ENCODE data around the gene PLEKHM3. TPM values are rescaled to one million over a fixed set of nuclear protein-coding genes. Genes with fewer than 3 reads are reported as not detected.

PLEKHM3 gene
- total and polyA plus RNA-seq, 2 of the 13 experiments (the other 11 are each of a cell fraction or from before 2014, with no cell fraction given) = 4.5 to 4.7 TPM

GRCh38 chr2:207845202-207845864, 180.0 kb downstream of the PLEKHM3 start (continued):
- TF ChIP-seq PRDM10 (CRISPR knock-in tag; IDR thresholded peaks at IDR 0.05; ENCODE audit: low read depth) (no peak), ZNF768 (CRISPR knock-in tag; IDR thresholded peaks at IDR 0.05) (no peak), THYN1 (CRISPR knock-in tag; IDR thresholded peaks at IDR 0.05; ENCODE audit: borderline replicate concordance, low read depth) (no peak), ZNF850 (CRISPR knock-in tag; conservative IDR thresholded peaks at IDR 0.05) (no peak), POLR2G (IDR thresholded peaks at IDR 0.05; ENCODE audit: low read depth, low read length) (no peak), ZNF552 (CRISPR knock-in tag; IDR thresholded peaks at IDR 0.05; ENCODE audit: borderline replicate concordance) (no peak), MIER2 (CRISPR knock-in tag; IDR thresholded peaks at IDR 0.05) (0 out of 2 replicates have a peak, but pooled peaks have one; percentile 52), THRA (CRISPR knock-in tag; IDR thresholded peaks at IDR 0.05; ENCODE audit: borderline replicate concordance) (peak; percentile 90), ELF3 (CRISPR knock-in tag; IDR thresholded peaks at IDR 0.05) (peak; percentile 97), PBX2 (CRISPR knock-in tag; IDR thresholded peaks at IDR 0.05) (no peak), SIX1 (CRISPR knock-in tag; IDR thresholded peaks at IDR 0.05; ENCODE audit: borderline replicate concordance) (peak; percentile 85; the same call in 1 of the 2 replicates), NONO (IDR thresholded peaks at IDR 0.05) (no peak), NONO (CRISPR knock-in tag; conservative IDR thresholded peaks at IDR 0.05) (no peak), MAFF (IDR thresholded peaks at IDR 0.05; ENCODE audit: low read depth, low read length) (no peak), NR2C2 (CRISPR knock-in tag; IDR thresholded peaks at IDR 0.05; ENCODE audit: borderline replicate concordance) (0 out of 2 replicates have a peak, but pooled peaks have one; percentile 8), RXRB (CRISPR knock-in tag; IDR thresholded peaks at IDR 0.05; ENCODE audit: borderline replicate concordance) (peak; percentile 93)
- TF ChIP-seq, protein P1, sequence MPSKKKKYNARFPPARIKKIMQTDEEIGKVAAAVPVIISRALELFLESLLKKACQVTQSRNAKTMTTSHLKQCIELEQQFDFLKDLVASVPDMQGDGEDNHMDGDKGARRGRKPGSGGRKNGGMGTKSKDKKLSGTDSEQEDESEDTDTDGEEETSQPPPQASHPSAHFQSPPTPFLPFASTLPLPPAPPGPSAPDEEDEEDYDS (CRISPR knock-in tag; IDR thresholded peaks at IDR 0.05) = peak; percentile 58

Measured in HepG2 (cell line).